Ishikawa (cell line): ENCODE data around the gene ERCC5.

Experiments used
- CEBPB ChIP-seq: IDR thresholded peaks from 2 replicates; pipeline ENCODE4 v1.6.1; 2012
- EGR1 ChIP-seq: IDR thresholded peaks from 2 replicates; pipeline ENCODE4 v1.6.1; 2012
- NFIC ChIP-seq: IDR thresholded peaks from 2 replicates; pipeline ENCODE4 v1.6.1; 2012
- TAF1 ChIP-seq: IDR thresholded peaks from 2 replicates; pipeline ENCODE4 v1.6.1; 2012; ENCODE audit warnings: low read depth, mild to moderate bottlenecking
- YY1 ChIP-seq: IDR thresholded peaks from 2 replicates; pipeline ENCODE4 v1.6.1; 2012; ENCODE audit warnings: low read depth
- TF ChIP-seq, protein P1 (sequence below): IDR thresholded peaks from 2 replicates; pipeline ENCODE4 v1.6.1; 2012; ENCODE audit warnings: low read depth, mild to moderate bottlenecking

- TF ChIP-seq YY1 (no peak), TAF1 (no peak), EGR1 (no peak), NFIC (no peak), CEBPB (no peak)
- TF ChIP-seq, protein P1, sequence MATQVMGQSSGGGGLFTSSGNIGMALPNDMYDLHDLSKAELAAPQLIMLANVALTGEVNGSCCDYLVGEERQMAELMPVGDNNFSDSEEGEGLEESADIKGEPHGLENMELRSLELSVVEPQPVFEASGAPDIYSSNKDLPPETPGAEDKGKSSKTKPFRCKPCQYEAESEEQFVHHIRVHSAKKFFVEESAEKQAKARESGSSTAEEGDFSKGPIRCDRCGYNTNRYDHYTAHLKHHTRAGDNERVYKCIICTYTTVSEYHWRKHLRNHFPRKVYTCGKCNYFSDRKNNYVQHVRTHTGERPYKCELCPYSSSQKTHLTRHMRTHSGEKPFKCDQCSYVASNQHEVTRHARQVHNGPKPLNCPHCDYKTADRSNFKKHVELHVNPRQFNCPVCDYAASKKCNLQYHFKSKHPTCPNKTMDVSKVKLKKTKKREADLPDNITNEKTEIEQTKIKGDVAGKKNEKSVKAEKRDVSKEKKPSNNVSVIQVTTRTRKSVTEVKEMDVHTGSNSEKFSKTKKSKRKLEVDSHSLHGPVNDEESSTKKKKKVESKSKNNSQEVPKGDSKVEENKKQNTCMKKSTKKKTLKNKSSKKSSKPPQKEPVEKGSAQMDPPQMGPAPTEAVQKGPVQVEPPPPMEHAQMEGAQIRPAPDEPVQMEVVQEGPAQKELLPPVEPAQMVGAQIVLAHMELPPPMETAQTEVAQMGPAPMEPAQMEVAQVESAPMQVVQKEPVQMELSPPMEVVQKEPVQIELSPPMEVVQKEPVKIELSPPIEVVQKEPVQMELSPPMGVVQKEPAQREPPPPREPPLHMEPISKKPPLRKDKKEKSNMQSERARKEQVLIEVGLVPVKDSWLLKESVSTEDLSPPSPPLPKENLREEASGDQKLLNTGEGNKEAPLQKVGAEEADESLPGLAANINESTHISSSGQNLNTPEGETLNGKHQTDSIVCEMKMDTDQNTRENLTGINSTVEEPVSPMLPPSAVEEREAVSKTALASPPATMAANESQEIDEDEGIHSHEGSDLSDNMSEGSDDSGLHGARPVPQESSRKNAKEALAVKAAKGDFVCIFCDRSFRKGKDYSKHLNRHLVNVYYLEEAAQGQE = no peak
These were observed 24.3 kb downstream of the ERCC5 start for GRCh38 chr13:102869948-102870676.
